SK-N-MC (cell line): ENCODE data around the gene DDX1.

Experiments used
- EZH2 ChIP-seq: fragments of 200-600 bp; sonication (generic); IDR thresholded peaks from one replicate; pipeline ENCODE4 v1.6.1; 2017; ENCODE audit warnings: antibody characterized with exemption
- POLR2AphosphoS5 ChIP-seq: IDR thresholded peaks from 2 replicates; pipeline ENCODE4 v1.6.1; 2012; ENCODE audit warnings: mild to moderate bottlenecking, low read depth, low read length, borderline replicate concordance

- TF ChIP-seq POLR2AphosphoS5 (no peak), EZH2 (no peak)
These were observed 53.6 kb downstream of the DDX1 start for GRCh38 chr2:15645300-15645699.
